ENCODE measurements around the gene KDM6A.

The KDM6A gene

GRCh38 chrX:44891642-44892041 is 18.7 kb downstream of the KDM6A start:
- H3K9me3 ChIP-seq (ENCODE audit: low read length): no peaks in the 10 kb centered on the region

GRCh38 chrX:44896876-44897186 is 23.8 kb downstream of the KDM6A start:
- Histone ChIP-seq H3K9me3 (ENCODE audit: low read length) (no peaks in the 10 kb centered on the region), H3K27ac (ENCODE audit: low read depth, low read length) (no peak overlapping the region), H3K4me3 (ENCODE audit: low read depth in 1 of 2, low read length in 2 of 2) (no peak overlapping the region), H3K4me1 (ENCODE audit: insufficient read depth, low read length) (peaks cover 20% of the 10 kb centered on the region), H3K27me3 (ENCODE audit: control insufficient read depth in 1 of 2, insufficient read depth in 2 of 2, low read length in 2 of 2) (no peaks in the 10 kb centered on the region), H3K36me3 (ENCODE audit: insufficient read depth, low read length) (no peaks in the 10 kb centered on the region), H3K9ac (ENCODE audit: low read length) (no peak overlapping the region)

More at GRCh38 chrX:44891642-44892041, 18.7 kb downstream of the KDM6A start:
- Histone ChIP-seq H3K27ac (ENCODE audit: low read depth, low read length) (no peak overlapping the region), H3K9ac (ENCODE audit: low read length) (no peak overlapping the region), H3K4me3 (ENCODE audit: low read depth in 1 of 2, low read length in 2 of 2) (no peak overlapping the region), H3K36me3 (ENCODE audit: insufficient read depth, low read length) (no peaks in the 10 kb centered on the region), H3K27me3 (ENCODE audit: control insufficient read depth in 1 of 2, insufficient read depth in 2 of 2, low read length in 2 of 2) (no peaks in the 10 kb centered on the region), H3K4me1 (ENCODE audit: insufficient read depth, low read length) (no peaks in the 10 kb centered on the region)

- H3K9ac ChIP-seq (ENCODE audit: low read length): no peak overlapping the region
- no peaks in the 10 kb centered on the region for H3K27me3 ChIP-seq (ENCODE audit: control insufficient read depth in 1 of 2, insufficient read depth in 2 of 2, low read length in 2 of 2)
- H3K36me3 ChIP-seq (ENCODE audit: insufficient read depth, low read length): no peaks in the 10 kb centered on the region
- H3K9me3 ChIP-seq (ENCODE audit: low read length): no peaks in the 10 kb centered on the region
- H3K4me3 ChIP-seq (ENCODE audit: low read depth in 1 of 2, low read length in 2 of 2): no peak overlapping the region
- peaks cover 20% of the 10 kb centered on the region for H3K4me1 ChIP-seq (ENCODE audit: insufficient read depth, low read length)
- no peak overlapping the region for H3K27ac ChIP-seq (ENCODE audit: low read depth, low read length)
Observed at GRCh38 chrX:44897539-44897938, 24.6 kb downstream of the KDM6A start.

- H3K9me3 ChIP-seq (ENCODE audit: low read length): no peaks in the 10 kb centered on the region
- no peak overlapping the region for H3K27ac ChIP-seq (ENCODE audit: low read depth, low read length)
- no peaks in the 10 kb centered on the region for H3K27me3 ChIP-seq (ENCODE audit: control insufficient read depth in 1 of 2, insufficient read depth in 2 of 2, low read length in 2 of 2)
- no peaks in the 10 kb centered on the region for H3K36me3 ChIP-seq (ENCODE audit: insufficient read depth, low read length)
- H3K9ac ChIP-seq (ENCODE audit: low read length): no peak overlapping the region
- H3K4me1 ChIP-seq (ENCODE audit: insufficient read depth, low read length): peaks cover 20% of the 10 kb centered on the region
- H3K4me3 ChIP-seq (ENCODE audit: low read depth in 1 of 2, low read length in 2 of 2): no peak overlapping the region
Observed at GRCh38 chrX:44898411-44899221, 25.6 kb downstream of the KDM6A start.

GRCh38 chrX:44899946-44900345 is 27.0 kb downstream of the KDM6A start:
- Histone ChIP-seq H3K27ac (ENCODE audit: low read depth, low read length) (no peak overlapping the region), H3K9ac (ENCODE audit: low read length) (no peak overlapping the region), H3K4me3 (ENCODE audit: low read depth in 1 of 2, low read length in 2 of 2) (no peak overlapping the region)

GRCh38 chrX:44903107-44903506 is 30.1 kb downstream of the KDM6A start:
- Histone ChIP-seq H3K9me3 (ENCODE audit: low read length) (no peaks in the 10 kb centered on the region), H3K27ac (ENCODE audit: low read depth, low read length) (no peak overlapping the region), H3K27me3 (ENCODE audit: control insufficient read depth in 1 of 2, insufficient read depth in 2 of 2, low read length in 2 of 2) (no peaks in the 10 kb centered on the region), H3K4me3 (ENCODE audit: low read depth in 1 of 2, low read length in 2 of 2) (no peak overlapping the region), H3K9ac (ENCODE audit: low read length) (no peak overlapping the region), H3K36me3 (ENCODE audit: insufficient read depth, low read length) (no peaks in the 10 kb centered on the region), H3K4me1 (ENCODE audit: insufficient read depth, low read length) (peaks cover 46% of the 10 kb centered on the region)

More at GRCh38 chrX:44899946-44900345, 27.0 kb downstream of the KDM6A start:
- no peaks in the 10 kb centered on the region for H3K27me3 ChIP-seq (ENCODE audit: control insufficient read depth in 1 of 2, insufficient read depth in 2 of 2, low read length in 2 of 2)
- no peaks in the 10 kb centered on the region for H3K36me3 ChIP-seq (ENCODE audit: insufficient read depth, low read length)
- H3K4me1 ChIP-seq (ENCODE audit: insufficient read depth, low read length): peaks cover 31% of the 10 kb centered on the region
- H3K9me3 ChIP-seq (ENCODE audit: low read length): no peaks in the 10 kb centered on the region

- H3K4me3 ChIP-seq (ENCODE audit: low read depth in 1 of 2, low read length in 2 of 2): no peak overlapping the region
- H3K27me3 ChIP-seq (ENCODE audit: control insufficient read depth in 1 of 2, insufficient read depth in 2 of 2, low read length in 2 of 2): no peaks in the 10 kb centered on the region
- H3K9me3 ChIP-seq (ENCODE audit: low read length): no peaks in the 10 kb centered on the region
- H3K4me1 ChIP-seq (ENCODE audit: insufficient read depth, low read length): peaks cover 45% of the 10 kb centered on the region
- no peaks in the 10 kb centered on the region for H3K36me3 ChIP-seq (ENCODE audit: insufficient read depth, low read length)
- no peak overlapping the region for H3K27ac ChIP-seq (ENCODE audit: low read depth, low read length)
- H3K9ac ChIP-seq (ENCODE audit: low read length): no peak overlapping the region
Observed at GRCh38 chrX:44903830-44904530, 31.0 kb downstream of the KDM6A start.

GRCh38 chrX:44904542-44905115 is 31.6 kb downstream of the KDM6A start:
- Histone ChIP-seq H3K27me3 (ENCODE audit: control insufficient read depth in 1 of 2, insufficient read depth in 2 of 2, low read length in 2 of 2) (no peaks in the 10 kb centered on the region), H3K4me3 (ENCODE audit: low read depth in 1 of 2, low read length in 2 of 2) (no peak overlapping the region), H3K4me1 (ENCODE audit: insufficient read depth, low read length) (peaks cover 38% of the 10 kb centered on the region), H3K9me3 (ENCODE audit: low read length) (no peaks in the 10 kb centered on the region), H3K36me3 (ENCODE audit: insufficient read depth, low read length) (no peaks in the 10 kb centered on the region), H3K27ac (ENCODE audit: low read depth, low read length) (no peak overlapping the region), H3K9ac (ENCODE audit: low read length) (no peak overlapping the region)

- Histone ChIP-seq H3K4me3 (ENCODE audit: low read depth in 1 of 2, low read length in 2 of 2) (no peak overlapping the region), H3K9me3 (ENCODE audit: low read length) (no peaks in the 10 kb centered on the region), H3K9ac (ENCODE audit: low read length) (no peak overlapping the region), H3K4me1 (ENCODE audit: insufficient read depth, low read length) (peaks cover 32% of the 10 kb centered on the region), H3K36me3 (ENCODE audit: insufficient read depth, low read length) (no peaks in the 10 kb centered on the region), H3K27ac (ENCODE audit: low read depth, low read length) (no peak overlapping the region), H3K27me3 (ENCODE audit: control insufficient read depth in 1 of 2, insufficient read depth in 2 of 2, low read length in 2 of 2) (no peaks in the 10 kb centered on the region)
Observed at GRCh38 chrX:44906041-44906440, 33.1 kb downstream of the KDM6A start.

GRCh38 chrX:44906542-44906941 is 33.6 kb downstream of the KDM6A start:
- Histone ChIP-seq H3K9ac (ENCODE audit: low read length) (no peak overlapping the region), H3K27me3 (ENCODE audit: control insufficient read depth in 1 of 2, insufficient read depth in 2 of 2, low read length in 2 of 2) (no peaks in the 10 kb centered on the region), H3K9me3 (ENCODE audit: low read length) (no peaks in the 10 kb centered on the region), H3K4me3 (ENCODE audit: low read depth in 1 of 2, low read length in 2 of 2) (no peak overlapping the region), H3K36me3 (ENCODE audit: insufficient read depth, low read length) (no peaks in the 10 kb centered on the region), H3K4me1 (ENCODE audit: insufficient read depth, low read length) (peaks cover 32% of the 10 kb centered on the region), H3K27ac (ENCODE audit: low read depth, low read length) (no peak overlapping the region)

- H3K27ac ChIP-seq (ENCODE audit: low read depth, low read length): no peak overlapping the region
- H3K4me1 ChIP-seq (ENCODE audit: insufficient read depth, low read length): peaks cover 32% of the 10 kb centered on the region
- H3K36me3 ChIP-seq (ENCODE audit: insufficient read depth, low read length): no peaks in the 10 kb centered on the region
- no peak overlapping the region for H3K9ac ChIP-seq (ENCODE audit: low read length)
- H3K27me3 ChIP-seq (ENCODE audit: control insufficient read depth in 1 of 2, insufficient read depth in 2 of 2, low read length in 2 of 2): no peaks in the 10 kb centered on the region
- H3K9me3 ChIP-seq (ENCODE audit: low read length): no peaks in the 10 kb centered on the region
- no peak overlapping the region for H3K4me3 ChIP-seq (ENCODE audit: low read depth in 1 of 2, low read length in 2 of 2)
Observed at GRCh38 chrX:44908153-44908552, 35.2 kb downstream of the KDM6A start.
